ENCODE measurements around the gene IQGAP1.
"Not testable (repeated sequence)": the region's sequence is repeated elsewhere in the genome, so short reads cannot be mapped to it uniquely, and the experiment has no call there.

Gene IQGAP1

GRCh38 chr15:90387534-90388461, at the start of gene IQGAP1:
TSS of gene IQGAP1 (plus strand) at chr15:90388242. CDS start at chr15:90388342, 100 bp downstream.
- DNase-seq, result peak; percentile 94

- DNase-seq, result no peak
Observed at GRCh38 chr15:90338532-90338931, 49.5 kb upstream of the IQGAP1 start.

- DNase-seq, result no peak
Observed at GRCh38 chr15:90340345-90340744, 47.7 kb upstream of the IQGAP1 start.

GRCh38 chr15:90343302-90343790, 44.7 kb upstream of the IQGAP1 start:
- no peak for DNase-seq

GRCh38 chr15:90344662-90345061, 43.4 kb upstream of the IQGAP1 start:
- DNase-seq, result no peak

GRCh38 chr15:90345857-90346256, 42.2 kb upstream of the IQGAP1 start:
- no peak for DNase-seq

GRCh38 chr15:90347431-90348065, 40.5 kb upstream of the IQGAP1 start:
- not testable (repeated sequence) for DNase-seq

GRCh38 chr15:90348456-90348855, 39.6 kb upstream of the IQGAP1 start:
- no peak for DNase-seq

GRCh38 chr15:90349072-90349471, 39.0 kb upstream of the IQGAP1 start:
- DNase-seq, result no peak

GRCh38 chr15:90349821-90350220, 38.2 kb upstream of the IQGAP1 start:
- no peak for DNase-seq

GRCh38 chr15:90351479-90352106, 36.4 kb upstream of the IQGAP1 start:
- DNase-seq, result no peak

- peak; percentile 92 for DNase-seq
Observed at GRCh38 chr15:90352107-90352893, 35.7 kb upstream of the IQGAP1 start, which contains the start of gene ZNF774. TSS of gene ZNF774 (plus strand) at chr15:90352284. CDS start at chr15:90354661, 2,377 bp downstream.

- DNase-seq, result no peak
Observed at GRCh38 chr15:90354986-90355385, 33.1 kb upstream of the IQGAP1 start.

GRCh38 chr15:90358124-90359033, 29.7 kb upstream of the IQGAP1 start:
- no peak for DNase-seq

- no peak for DNase-seq
Observed at GRCh38 chr15:90360746-90361145, 27.3 kb upstream of the IQGAP1 start.

GRCh38 chr15:90362936-90363212, 25.2 kb upstream of the IQGAP1 start:
- no peak for DNase-seq

GRCh38 chr15:90364251-90364650, 23.8 kb upstream of the IQGAP1 start:
- no peak for DNase-seq

GRCh38 chr15:90365414-90366055, 22.5 kb upstream of the IQGAP1 start:
- no peak for DNase-seq

GRCh38 chr15:90367576-90367975, 20.5 kb upstream of the IQGAP1 start:
- no peak for DNase-seq

GRCh38 chr15:90375071-90375470, 13.0 kb upstream of the IQGAP1 start:
- no peak for DNase-seq

GRCh38 chr15:90376789-90377188, 11.3 kb upstream of the IQGAP1 start:
- no peak for DNase-seq
